Measurements from ENCODE around the gene CMA1. TPM values are rescaled to one million over a fixed set of nuclear protein-coding genes. Genes with fewer than 3 reads are reported as not detected.

The CMA1 gene
- total and polyA plus RNA-seq, 2 donors (not counting 1 experiment from before 2014, with no cell fraction given), result not detected

GRCh38 chr14:24456980-24457379 lies 51.1 kb downstream of the CMA1 start:
- Histone ChIP-seq H3K4me3 (ENCODE audit: control extremely low read depth in 1 of 5, extremely low read depth in 1 of 5, insufficient read depth in 1 of 5, low read depth in 2 of 5, low read length in 4 of 5) (no peak overlapping the region), H3K27ac (ENCODE audit: low read length in 2 of 2) (no peak overlapping the region), H3K4me2 (replicated peaks; ENCODE audit: low read depth, low read length, poor library complexity, severe bottlenecking) (no peak overlapping the region), H3K36me3 (replicated peaks in 1 of 2; ENCODE audit: control extremely low read depth in 1 of 2, control insufficient read depth in 1 of 2, extremely low read depth in 1 of 2, insufficient read depth in 2 of 2, low read length in 1 of 2) (no peaks in the 10 kb centered on the region), H3K27me3 (replicated peaks in 1 of 4; ENCODE audit: control extremely low read depth in 1 of 4, control insufficient read depth in 3 of 4, insufficient read depth in 4 of 4, low read length in 3 of 4) (no peaks in the 10 kb centered on the region), H3K9ac (ENCODE audit: low read length) (no peak overlapping the region), H3K79me2 (ENCODE audit: control insufficient read depth, insufficient read depth, low read length) (no peaks in the 10 kb centered on the region), H3K9me3 (ENCODE audit: control extremely low read depth in 1 of 3, control insufficient read depth in 2 of 3, insufficient read depth in 1 of 3, low read length in 2 of 3) (peaks cover 1 to 9% (median 3%) of the 10 kb centered on the region in 3 donors), H2AFZ (ENCODE audit: insufficient read depth, low read depth, low read length, poor library complexity, severe bottlenecking) (no peak overlapping the region), H4K20me1 (ENCODE audit: control insufficient read depth, insufficient read depth, low read length, poor library complexity, severe bottlenecking) (no peaks in the 10 kb centered on the region), H3K4me1 (ENCODE audit: control insufficient read depth in 2 of 2, insufficient read depth in 2 of 2, low read length in 2 of 2) (no peaks in the 10 kb centered on the region)
- Mint-ChIP-seq H3K4me1 (no peaks in the 10 kb centered on the region), H3K27ac (no peak overlapping the region), H3K9me3 (ENCODE audit: insufficient read depth) (no peaks in the 10 kb centered on the region), H3K4me3 (no peak overlapping the region), H3K27me3 (no peaks in the 10 kb centered on the region)
- TF ChIP-seq EZH2 (IDR thresholded peaks at IDR 0.05; ENCODE audit: borderline replicate concordance, insufficient read depth, low read depth, low read length, poor library complexity, severe bottlenecking), result no peak
- no peak for TF ChIP-seq CTCF (IDR thresholded peaks at IDR 0.05)
- CTCF ChIA-PET, result no interaction called here
- POLR2A ChIA-PET, result no interaction called here
- intact Hi-C loops (cut with micrococcal nuclease), result no loop called here
- ATAC-seq (ENCODE audit: low read depth) (no peak), DNase-seq (no peak)

Other genes with a start within 250 kb of the CMA1 start
- gene TGM1, start 245.1 kb downstream of the CMA1 start, total RNA-seq, result 11.4 and 11.9 TPM in 2 replicates
- 2.7 and 4.9 TPM in 2 replicates for gene TGM1, start 245.1 kb downstream of the CMA1 start, polyA plus RNA-seq
- 57.9 and 70.1 TPM in 2 replicates for gene RABGGTA, start 236.7 kb downstream of the CMA1 start, total RNA-seq
- gene RABGGTA, start 236.7 kb downstream of the CMA1 start, polyA plus RNA-seq, result 134 and 159 TPM in 2 replicates
- gene DHRS1, start 208.5 kb downstream of the CMA1 start, total RNA-seq, result 42.7 and 43.7 TPM in 2 replicates
- gene DHRS1, start 208.5 kb downstream of the CMA1 start, polyA plus RNA-seq, result 69.9 and 76.9 TPM in 2 replicates
- gene NOP9, start 208.4 kb downstream of the CMA1 start, total RNA-seq, result 22.6 and 24.5 TPM in 2 replicates
- gene NOP9, start 208.4 kb downstream of the CMA1 start, polyA plus RNA-seq, result 9.7 and 13.7 TPM in 2 replicates
- gene CIDEB, start 200.3 kb downstream of the CMA1 start, total RNA-seq, result 32.8 and 34.3 TPM in 2 replicates
- 17.9 and 26.2 TPM in 2 replicates for gene CIDEB, start 200.3 kb downstream of the CMA1 start, polyA plus RNA-seq
- gene LTB4R2, start 198.1 kb downstream of the CMA1 start, total RNA-seq, result 10.1 and 11.7 TPM in 2 replicates
- gene LTB4R2, start 198.1 kb downstream of the CMA1 start, polyA plus RNA-seq, result 9.0 and 10.7 TPM in 2 replicates
- gene LTB4R, start 196.8 kb downstream of the CMA1 start, total RNA-seq, result 8.8 and 9.2 TPM in 2 replicates
- gene LTB4R, start 196.8 kb downstream of the CMA1 start, polyA plus RNA-seq, result 15.7 and 19.1 TPM in 2 replicates
- gene ADCY4, start 173.2 kb downstream of the CMA1 start, total RNA-seq, result 5.8 and 7.8 TPM in 2 replicates
- gene ADCY4, start 173.2 kb downstream of the CMA1 start, polyA plus RNA-seq, result 2.3 and 3.4 TPM in 2 replicates
- gene RIPK3, start 168.3 kb downstream of the CMA1 start, total RNA-seq, result 76.6 and 77.6 TPM in 2 replicates
- 58.5 and 65.5 TPM in 2 replicates for gene RIPK3, start 168.3 kb downstream of the CMA1 start, polyA plus RNA-seq
- gene NFATC4, start 140.1 kb downstream of the CMA1 start, total RNA-seq, result 7.6 and 7.9 TPM in 2 replicates
- gene NFATC4, start 140.1 kb downstream of the CMA1 start, polyA plus RNA-seq, result 3.1 and 3.7 TPM in 2 replicates
- gene NYNRIN, start 109.3 kb downstream of the CMA1 start, total RNA-seq, result 0.29 and 0.34 TPM in 2 replicates
- 0.04 TPM in 2 replicates for gene NYNRIN, start 109.3 kb downstream of the CMA1 start, polyA plus RNA-seq
- gene CBLN3, start 78.6 kb downstream of the CMA1 start, total RNA-seq, result 128 and 134 TPM in 2 replicates
- 29.1 and 35.0 TPM in 2 replicates for gene CBLN3, start 78.6 kb downstream of the CMA1 start, polyA plus RNA-seq
- 182 and 184 TPM in 2 replicates for gene KHNYN, start 78.3 kb downstream of the CMA1 start, total RNA-seq
- 74.4 and 111 TPM in 2 replicates for gene KHNYN, start 78.3 kb downstream of the CMA1 start, polyA plus RNA-seq
- 107 and 126 TPM in 2 replicates for gene SDR39U1, start 65.5 kb downstream of the CMA1 start, total RNA-seq
- 247 and 248 TPM in 2 replicates for gene SDR39U1, start 65.5 kb downstream of the CMA1 start, polyA plus RNA-seq
- not detected in 2 replicates for gene CTSG, start 68.0 kb upstream of the CMA1 start, total RNA-seq
- gene CTSG, start 68.0 kb upstream of the CMA1 start, polyA plus RNA-seq, result not detected in 2 replicates
- 0.80 TPM in 1 of 2 replicates, not detected in the other for gene GZMH, start 101.4 kb upstream of the CMA1 start, total RNA-seq
- 0.75 and 2.0 TPM in 2 replicates for gene GZMH, start 101.4 kb upstream of the CMA1 start, polyA plus RNA-seq
- gene GZMB, start 125.9 kb upstream of the CMA1 start, total RNA-seq, result 1.1 and 1.5 TPM in 2 replicates
- gene GZMB, start 125.9 kb upstream of the CMA1 start, polyA plus RNA-seq, result 0.88 and 1.3 TPM in 2 replicates